Glutamatergic neuron (in vitro differentiated cells): ENCODE data around the gene ZNF276. TPM values are rescaled to one million over a fixed set of nuclear protein-coding genes. Genes with fewer than 3 reads are reported as not detected.
"Not testable (repeated sequence)": the region's sequence is repeated elsewhere in the genome, so short reads cannot be mapped to it uniquely, and the experiment has no call there.

Source experiments
- DNase-seq: peaks from one replicate; pipeline ENCODE4 v3.0.0; 2022
- H3K27ac Mint-ChIP-seq: one replicate; pipeline ENCODE4 v1.8.0; 2020; ENCODE audit warnings: mild to moderate bottlenecking, mixed read lengths, inconsistent platforms; ENCODE audit not compliant: unreplicated experiment
- H3K27me3 Mint-ChIP-seq: one replicate; pipeline ENCODE4 v1.8.0; 2020; ENCODE audit warnings: mild to moderate bottlenecking, moderate library complexity, mixed read lengths, inconsistent platforms; ENCODE audit not compliant: unreplicated experiment
- H3K36me3 Mint-ChIP-seq: one replicate; pipeline ENCODE4 v1.8.0; 2020; ENCODE audit warnings: mild to moderate bottlenecking, mixed read lengths, inconsistent platforms; ENCODE audit not compliant: unreplicated experiment
- H3K4me1 Mint-ChIP-seq: one replicate; pipeline ENCODE4 v1.8.0; 2020; ENCODE audit warnings: mild to moderate bottlenecking, low read depth, mixed read lengths, inconsistent platforms; ENCODE audit not compliant: unreplicated experiment
- H3K4me3 Mint-ChIP-seq: one replicate; pipeline ENCODE4 v1.8.0; 2020; ENCODE audit warnings: mild to moderate bottlenecking, mixed read lengths, inconsistent platforms; ENCODE audit not compliant: unreplicated experiment
- H3K9me3 Mint-ChIP-seq: one replicate; pipeline ENCODE4 v1.8.0; 2020; ENCODE audit warnings: mild to moderate bottlenecking, moderate library complexity, mixed read lengths, inconsistent platforms; ENCODE audit not compliant: unreplicated experiment
- total RNA-seq: library from RNA; stranded (reverse); fragmentation: NEBNext Ultra II Directional; extraction: Animal tissue kit (Norgen Biotek cat#: 25700); gene quantifications from one replicate; pipeline ENCODE4 v1.2.1, GENCODE V29; 2021; ENCODE audit not compliant: unreplicated experiment
- TF ChIP-seq, protein P1 (sequence below): fragments of 200-600 bp; sonication (generic); IDR thresholded peaks from one replicate; pipeline ENCODE4 v1.5.0; 2021; ENCODE audit not compliant: partially characterized antibody, unreplicated experiment

ZNF276 gene
- total RNA-seq, 1 donor from 2014 or later: 20.8 TPM

DNA sequence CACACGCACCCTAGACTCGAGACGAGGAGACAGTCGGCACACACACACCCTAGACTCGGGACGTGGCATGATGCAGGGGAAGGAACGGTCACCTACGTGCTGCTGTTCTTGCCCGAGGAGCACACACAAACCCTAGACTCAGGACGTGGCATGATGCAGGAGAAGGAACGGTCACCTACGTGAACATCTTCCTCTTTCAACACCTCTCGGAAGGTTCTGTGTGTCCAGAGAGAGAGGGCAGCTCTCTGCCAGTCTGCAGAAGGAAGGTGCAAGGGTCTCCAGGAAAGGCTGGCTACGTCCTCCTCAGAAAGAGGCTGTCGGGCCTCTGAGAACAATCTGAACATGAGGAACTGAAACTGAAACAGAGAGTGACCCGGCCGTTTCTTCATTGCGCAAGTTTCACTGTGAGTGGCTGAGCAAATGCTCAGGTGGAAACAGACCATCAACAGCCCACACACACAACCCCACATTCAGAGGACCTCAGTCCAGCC is 43.4 kb downstream of the ZNF276 start:
- Mint-ChIP-seq H3K27ac (no peak overlapping the region), H3K4me3 (no peak overlapping the region), H3K4me1 (peaks cover 7% of the 10 kb centered on the region), H3K36me3 (no peaks in the 10 kb centered on the region), H3K27me3 (peaks cover 2% of the 10 kb centered on the region), H3K9me3 (no peaks in the 10 kb centered on the region)
- TF ChIP-seq, protein P1, sequence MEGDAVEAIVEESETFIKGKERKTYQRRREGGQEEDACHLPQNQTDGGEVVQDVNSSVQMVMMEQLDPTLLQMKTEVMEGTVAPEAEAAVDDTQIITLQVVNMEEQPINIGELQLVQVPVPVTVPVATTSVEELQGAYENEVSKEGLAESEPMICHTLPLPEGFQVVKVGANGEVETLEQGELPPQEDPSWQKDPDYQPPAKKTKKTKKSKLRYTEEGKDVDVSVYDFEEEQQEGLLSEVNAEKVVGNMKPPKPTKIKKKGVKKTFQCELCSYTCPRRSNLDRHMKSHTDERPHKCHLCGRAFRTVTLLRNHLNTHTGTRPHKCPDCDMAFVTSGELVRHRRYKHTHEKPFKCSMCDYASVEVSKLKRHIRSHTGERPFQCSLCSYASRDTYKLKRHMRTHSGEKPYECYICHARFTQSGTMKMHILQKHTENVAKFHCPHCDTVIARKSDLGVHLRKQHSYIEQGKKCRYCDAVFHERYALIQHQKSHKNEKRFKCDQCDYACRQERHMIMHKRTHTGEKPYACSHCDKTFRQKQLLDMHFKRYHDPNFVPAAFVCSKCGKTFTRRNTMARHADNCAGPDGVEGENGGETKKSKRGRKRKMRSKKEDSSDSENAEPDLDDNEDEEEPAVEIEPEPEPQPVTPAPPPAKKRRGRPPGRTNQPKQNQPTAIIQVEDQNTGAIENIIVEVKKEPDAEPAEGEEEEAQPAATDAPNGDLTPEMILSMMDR: no peak
- no peak for DNase-seq

DNA sequence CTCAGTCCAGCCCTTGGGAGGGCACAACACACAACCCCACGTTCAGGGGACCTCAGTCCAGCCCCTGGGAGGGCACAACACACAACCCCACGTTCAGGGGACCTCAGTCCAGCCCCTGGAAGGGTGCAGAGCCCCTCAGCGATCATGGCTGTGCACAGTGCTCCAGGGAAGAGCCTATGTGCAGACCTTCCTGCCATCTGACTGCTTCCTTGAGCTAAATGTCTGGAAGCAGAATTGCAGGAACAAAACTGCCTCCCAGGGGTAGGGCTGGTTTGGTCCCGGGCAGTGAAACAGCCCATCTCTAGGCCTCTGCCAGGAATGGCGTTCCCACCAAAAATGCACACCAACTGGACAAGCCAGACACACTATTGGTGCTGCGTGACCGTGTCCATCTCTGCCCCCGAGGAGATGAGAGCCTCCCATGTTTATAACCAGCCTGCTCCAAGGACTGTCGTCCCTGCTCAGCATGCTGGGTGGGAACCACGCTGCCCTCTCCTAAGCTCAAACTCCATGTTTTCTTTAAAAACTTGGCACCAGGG is 44.0 kb downstream of the ZNF276 start:
- no peak for DNase-seq
- TF ChIP-seq, protein P1: no peak
- Mint-ChIP-seq H3K4me3 (no peak overlapping the region), H3K27ac (no peak overlapping the region), H3K36me3 (no peaks in the 10 kb centered on the region), H3K9me3 (no peaks in the 10 kb centered on the region), H3K4me1 (peaks cover 7% of the 10 kb centered on the region), H3K27me3 (peaks cover 2% of the 10 kb centered on the region)

DNA sequence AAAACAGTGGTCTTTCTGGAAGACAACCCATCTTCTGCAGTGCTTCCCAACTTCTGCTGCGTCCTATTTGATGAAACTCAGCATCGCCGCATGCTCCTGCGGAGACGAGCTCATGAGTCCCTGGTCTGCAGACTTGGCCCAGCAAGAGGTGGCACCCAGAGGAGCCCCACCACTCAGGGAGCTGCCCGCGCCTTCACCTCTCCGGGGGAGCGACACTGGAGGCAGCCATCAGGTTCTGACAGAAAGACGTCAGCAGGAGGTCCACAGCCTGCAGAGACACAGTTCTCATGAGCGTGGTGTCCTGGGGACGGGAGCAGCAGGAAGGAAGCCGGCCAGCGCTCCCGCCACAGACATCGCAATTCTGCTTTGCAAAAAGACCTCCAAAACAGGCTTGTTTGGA is 49.0 kb downstream of the ZNF276 start:
- Mint-ChIP-seq H3K27ac (no peak overlapping the region), H3K9me3 (peaks cover 2% of the 10 kb centered on the region), H3K4me3 (no peak overlapping the region), H3K36me3 (no peaks in the 10 kb centered on the region), H3K4me1 (peaks cover 7% of the 10 kb centered on the region), H3K27me3 (no peaks in the 10 kb centered on the region)
- TF ChIP-seq, protein P1: no peak
- no peak for DNase-seq

DNA sequence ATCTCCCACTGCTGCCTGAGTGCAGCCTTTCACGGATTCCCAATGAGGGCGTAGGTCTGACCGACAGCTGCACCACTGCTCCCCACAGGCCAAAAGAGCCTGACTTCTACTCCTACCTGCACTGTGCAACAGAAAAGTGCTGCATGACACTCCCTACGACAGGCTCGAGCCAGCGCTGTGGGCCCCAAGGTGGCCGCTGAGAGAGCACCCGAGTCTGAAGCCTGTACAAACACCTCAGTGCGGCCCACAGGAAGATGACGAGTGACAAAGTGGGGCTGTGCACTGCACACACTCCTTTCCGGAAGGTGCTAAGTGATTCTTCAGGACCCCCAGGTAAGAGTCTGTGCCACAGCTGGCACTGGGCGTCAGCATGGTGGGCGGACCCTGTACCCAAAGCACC is 53.9 kb downstream of the ZNF276 start:
- Mint-ChIP-seq H3K36me3 (no peaks in the 10 kb centered on the region), H3K27ac (no peak overlapping the region), H3K9me3 (peaks cover 2% of the 10 kb centered on the region), H3K27me3 (peaks cover 2% of the 10 kb centered on the region), H3K4me3 (no peak overlapping the region), H3K4me1 (no peaks in the 10 kb centered on the region)
- TF ChIP-seq, protein P1: no peak
- no peak for DNase-seq

DNA sequence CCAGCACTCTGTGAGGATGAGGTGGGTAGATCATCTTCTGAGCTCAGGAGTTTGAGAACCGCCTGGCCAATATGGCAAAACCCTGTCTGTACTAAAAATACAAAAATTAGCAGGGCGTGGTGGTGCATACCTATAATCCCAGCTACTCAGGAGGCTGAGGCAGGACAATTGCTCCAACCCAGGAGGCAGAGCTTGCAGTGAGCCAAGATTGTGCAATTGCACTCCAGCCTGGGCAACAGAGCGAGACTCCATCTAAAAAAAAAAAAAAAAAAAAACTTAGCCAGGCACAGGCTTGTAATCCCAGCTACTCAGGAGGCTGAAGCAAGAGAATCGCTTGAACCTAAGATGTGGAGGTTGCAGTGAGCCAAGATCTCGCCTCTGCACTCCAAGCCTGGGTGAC is 56.9 kb downstream of the ZNF276 start:
- not testable (repeated sequence) for H3K36me3 Mint-ChIP-seq, H3K4me3 Mint-ChIP-seq, H3K9me3 Mint-ChIP-seq, H3K27me3 Mint-ChIP-seq, H3K27ac Mint-ChIP-seq, H3K4me1 Mint-ChIP-seq, DNase-seq
